HEK293 (cell line): ENCODE data around the gene IGFLR1.

Source experiments
- BCL11B ChIP-seq: fragments of 450-650 bp; formaldehyde crosslinking; IDR thresholded peaks from 2 replicates; pipeline ENCODE4 v1.5.1; 2016; ENCODE audit warnings: low read depth, missing biosample characterization, missing genetic modification characterization
- GLIS1 ChIP-seq: fragments of 450-650 bp; formaldehyde crosslinking; IDR thresholded peaks from 2 replicates; pipeline ENCODE4 v1.5.1; 2016; ENCODE audit warnings: missing biosample characterization, missing genetic modification characterization
- MZF1 ChIP-seq: fragments of 450-650 bp; formaldehyde crosslinking; IDR thresholded peaks from 2 replicates; pipeline ENCODE4 v1.5.1; 2017; ENCODE audit warnings: missing biosample characterization, missing genetic modification characterization, borderline replicate concordance
- OSR2 ChIP-seq: fragments of 450-650 bp; formaldehyde crosslinking; IDR thresholded peaks from 2 replicates; pipeline ENCODE4 v1.5.1; 2016; ENCODE audit warnings: missing biosample characterization, missing genetic modification characterization
- REPIN1 ChIP-seq: fragments of 450-650 bp; formaldehyde crosslinking; IDR thresholded peaks from 2 replicates; pipeline ENCODE4 v1.5.1; 2017; ENCODE audit warnings: missing biosample characterization, missing genetic modification characterization, low read depth
- YY1 ChIP-seq: fragments of 450-650 bp; formaldehyde crosslinking; IDR thresholded peaks from 2 replicates; pipeline ENCODE4 v1.5.1; 2018; ENCODE audit warnings: missing biosample characterization, missing genetic modification characterization
- ZBTB20 ChIP-seq: fragments of 450-650 bp; formaldehyde crosslinking; IDR thresholded peaks from 2 replicates; pipeline ENCODE4 v1.5.1; 2016; ENCODE audit warnings: missing biosample characterization, missing genetic modification characterization
- ZFP37 ChIP-seq: fragments of 450-650 bp; formaldehyde crosslinking; IDR thresholded peaks from 2 replicates; pipeline ENCODE4 v1.5.1; 2016; ENCODE audit warnings: missing biosample characterization, missing genetic modification characterization
- ZNF114 ChIP-seq: fragments of 450-650 bp; formaldehyde crosslinking; IDR thresholded peaks from 2 replicates; pipeline ENCODE4 v1.5.0; 2017; ENCODE audit warnings: missing biosample characterization, missing genetic modification characterization
- ZNF133 ChIP-seq: fragments of 450-650 bp; formaldehyde crosslinking; IDR thresholded peaks from 2 replicates; pipeline ENCODE4 v1.5.1; 2016; ENCODE audit warnings: missing biosample characterization, missing genetic modification characterization
- ZNF155 ChIP-seq: fragments of 450-650 bp; formaldehyde crosslinking; IDR thresholded peaks from 2 replicates; pipeline ENCODE4 v1.5.1; 2016; ENCODE audit warnings: missing biosample characterization, missing genetic modification characterization
- ZNF157 ChIP-seq: fragments of 450-650 bp; formaldehyde crosslinking; IDR thresholded peaks from 2 replicates; pipeline ENCODE4 v1.5.1; 2016; ENCODE audit warnings: missing biosample characterization, missing genetic modification characterization
- ZNF16 ChIP-seq: fragments of 450-650 bp; formaldehyde crosslinking; IDR thresholded peaks from 2 replicates; pipeline ENCODE4 v1.5.1; 2016; ENCODE audit warnings: low read depth, missing biosample characterization, missing genetic modification characterization
- ZNF175 ChIP-seq: fragments of 450-650 bp; formaldehyde crosslinking; IDR thresholded peaks from 2 replicates; pipeline ENCODE4 v1.5.1; 2016; ENCODE audit warnings: missing biosample characterization, missing genetic modification characterization
- ZNF223 ChIP-seq: fragments of 450-650 bp; formaldehyde crosslinking; IDR thresholded peaks from 2 replicates; pipeline ENCODE4 v1.5.1; 2016; ENCODE audit warnings: missing biosample characterization, missing genetic modification characterization
- ZNF311 ChIP-seq: fragments of 450-650 bp; formaldehyde crosslinking; IDR thresholded peaks from 2 replicates; pipeline ENCODE4 v1.5.1; 2017; ENCODE audit warnings: missing biosample characterization, missing genetic modification characterization, borderline replicate concordance
- ZNF350 ChIP-seq: fragments of 450-650 bp; formaldehyde crosslinking; IDR thresholded peaks from 2 replicates; pipeline ENCODE4 v1.5.0; 2017; ENCODE audit warnings: missing biosample characterization, mild to moderate bottlenecking, missing genetic modification characterization
- ZNF394 ChIP-seq: fragments of 450-650 bp; formaldehyde crosslinking; IDR thresholded peaks from 2 replicates; pipeline ENCODE4 v1.5.1; 2016; ENCODE audit warnings: missing biosample characterization, missing genetic modification characterization, mild to moderate bottlenecking, moderate library complexity, borderline replicate concordance
- ZNF48 ChIP-seq: fragments of 450-650 bp; formaldehyde crosslinking; IDR thresholded peaks from 2 replicates; pipeline ENCODE4 v1.5.1; 2016; ENCODE audit warnings: missing biosample characterization, missing genetic modification characterization
- ZNF548 ChIP-seq: fragments of 450-650 bp; formaldehyde crosslinking; IDR thresholded peaks from 2 replicates; pipeline ENCODE4 v1.5.1; 2016; ENCODE audit warnings: missing biosample characterization, missing genetic modification characterization
- ZNF660 ChIP-seq: fragments of 450-650 bp; IDR thresholded peaks from 2 replicates; pipeline ENCODE4 v1.5.1; 2018; ENCODE audit warnings: missing biosample characterization, mild to moderate bottlenecking, missing genetic modification characterization
- ZNF785 ChIP-seq: fragments of 450-650 bp; formaldehyde crosslinking; IDR thresholded peaks from 2 replicates; pipeline ENCODE4 v1.5.1; 2016; ENCODE audit warnings: missing biosample characterization, missing genetic modification characterization
- ZNF837 ChIP-seq: fragments of 450-650 bp; formaldehyde crosslinking; IDR thresholded peaks from 2 replicates; pipeline ENCODE4 v1.5.1; 2016; ENCODE audit warnings: missing biosample characterization, missing genetic modification characterization
- ZXDB ChIP-seq: fragments of 450-650 bp; formaldehyde crosslinking; IDR thresholded peaks from 2 replicates; pipeline ENCODE4 v1.5.1; 2016; ENCODE audit warnings: missing biosample characterization, missing genetic modification characterization
- TF ChIP-seq, protein P1 (sequence below): fragments of 450-650 bp; formaldehyde crosslinking; IDR thresholded peaks from 2 replicates; pipeline ENCODE4 v1.5.1; 2017; ENCODE audit warnings: missing biosample characterization, missing genetic modification characterization
- TF ChIP-seq, protein P2 (sequence below): fragments of 450-650 bp; formaldehyde crosslinking; IDR thresholded peaks from 2 replicates; pipeline ENCODE4 v1.5.1; 2016; ENCODE audit warnings: missing biosample characterization, missing genetic modification characterization
- TF ChIP-seq, protein P3 (sequence below): fragments of 450-650 bp; formaldehyde crosslinking; IDR thresholded peaks from 2 replicates; pipeline ENCODE4 v1.5.1; 2016; ENCODE audit warnings: missing biosample characterization, missing genetic modification characterization
- TF ChIP-seq, protein P4 (sequence below): fragments of 450-650 bp; formaldehyde crosslinking; IDR thresholded peaks from 2 replicates; pipeline ENCODE4 v1.5.1; 2016; ENCODE audit warnings: missing biosample characterization, missing genetic modification characterization, low read depth
- TF ChIP-seq, protein P5 (sequence below): fragments of 450-650 bp; formaldehyde crosslinking; IDR thresholded peaks from 2 replicates; pipeline ENCODE4 v1.5.1; 2016; ENCODE audit warnings: missing biosample characterization, missing genetic modification characterization

IGFLR1 gene

DNA sequence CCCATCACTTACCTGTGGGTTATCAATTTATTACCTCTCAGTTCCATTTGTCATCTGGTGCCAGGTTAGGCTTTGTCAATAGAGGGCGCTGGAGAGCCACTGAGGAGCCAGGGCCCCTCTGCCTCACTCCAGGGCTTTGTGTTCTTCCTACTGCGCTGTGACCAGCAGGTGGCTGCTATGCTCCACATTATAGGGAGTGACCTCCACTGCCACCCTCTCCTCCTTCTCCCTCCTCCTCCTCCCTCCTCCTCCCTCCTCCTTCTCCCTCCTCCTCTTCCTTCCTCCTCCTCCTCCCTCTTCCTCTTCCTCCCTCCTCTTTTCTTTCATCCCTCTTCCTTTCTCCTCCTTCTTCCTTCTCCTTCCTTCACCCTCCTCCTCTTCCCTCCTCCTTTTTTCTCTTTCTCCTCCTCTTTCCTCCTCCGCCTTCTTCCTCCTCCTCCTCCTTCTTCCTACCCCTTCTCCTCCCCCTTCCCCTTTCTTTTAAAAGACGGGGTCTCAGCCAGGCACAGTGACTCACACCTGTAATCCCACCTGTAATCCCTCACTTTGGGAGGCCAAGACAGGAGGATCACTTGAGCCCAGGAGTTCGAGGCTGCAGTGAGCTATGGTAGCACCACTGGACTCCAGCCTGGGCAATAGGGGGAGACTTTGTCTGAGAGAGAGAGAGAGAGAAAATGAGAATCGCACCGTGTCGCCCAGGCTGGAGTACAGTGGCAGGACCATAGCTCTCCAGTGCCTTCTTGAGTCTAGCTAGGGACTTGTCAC, 48.2 kb downstream of the IGFLR1 start (continued):
- TF ChIP-seq ZNF175 = no peak; the same call in 1 of the 2 replicates
- TF ChIP-seq, protein P1, sequence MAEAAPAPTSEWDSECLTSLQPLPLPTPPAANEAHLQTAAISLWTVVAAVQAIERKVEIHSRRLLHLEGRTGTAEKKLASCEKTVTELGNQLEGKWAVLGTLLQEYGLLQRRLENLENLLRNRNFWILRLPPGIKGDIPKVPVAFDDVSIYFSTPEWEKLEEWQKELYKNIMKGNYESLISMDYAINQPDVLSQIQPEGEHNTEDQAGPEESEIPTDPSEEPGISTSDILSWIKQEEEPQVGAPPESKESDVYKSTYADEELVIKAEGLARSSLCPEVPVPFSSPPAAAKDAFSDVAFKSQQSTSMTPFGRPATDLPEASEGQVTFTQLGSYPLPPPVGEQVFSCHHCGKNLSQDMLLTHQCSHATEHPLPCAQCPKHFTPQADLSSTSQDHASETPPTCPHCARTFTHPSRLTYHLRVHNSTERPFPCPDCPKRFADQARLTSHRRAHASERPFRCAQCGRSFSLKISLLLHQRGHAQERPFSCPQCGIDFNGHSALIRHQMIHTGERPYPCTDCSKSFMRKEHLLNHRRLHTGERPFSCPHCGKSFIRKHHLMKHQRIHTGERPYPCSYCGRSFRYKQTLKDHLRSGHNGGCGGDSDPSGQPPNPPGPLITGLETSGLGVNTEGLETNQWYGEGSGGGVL (tag by site-specific recombination) = peak; percentile 100
- TF ChIP-seq ZNF785 = peak; percentile 94
- TF ChIP-seq OSR2 (tag by site-specific recombination) = no peak; the same call in 1 of the 2 replicates
- peak; percentile 64; the same call in 1 of the 2 replicates for TF ChIP-seq ZNF157 (tag by site-specific recombination)
- peak; percentile 97 for TF ChIP-seq ZFP37 (tag by site-specific recombination)
- TF ChIP-seq, protein P2, sequence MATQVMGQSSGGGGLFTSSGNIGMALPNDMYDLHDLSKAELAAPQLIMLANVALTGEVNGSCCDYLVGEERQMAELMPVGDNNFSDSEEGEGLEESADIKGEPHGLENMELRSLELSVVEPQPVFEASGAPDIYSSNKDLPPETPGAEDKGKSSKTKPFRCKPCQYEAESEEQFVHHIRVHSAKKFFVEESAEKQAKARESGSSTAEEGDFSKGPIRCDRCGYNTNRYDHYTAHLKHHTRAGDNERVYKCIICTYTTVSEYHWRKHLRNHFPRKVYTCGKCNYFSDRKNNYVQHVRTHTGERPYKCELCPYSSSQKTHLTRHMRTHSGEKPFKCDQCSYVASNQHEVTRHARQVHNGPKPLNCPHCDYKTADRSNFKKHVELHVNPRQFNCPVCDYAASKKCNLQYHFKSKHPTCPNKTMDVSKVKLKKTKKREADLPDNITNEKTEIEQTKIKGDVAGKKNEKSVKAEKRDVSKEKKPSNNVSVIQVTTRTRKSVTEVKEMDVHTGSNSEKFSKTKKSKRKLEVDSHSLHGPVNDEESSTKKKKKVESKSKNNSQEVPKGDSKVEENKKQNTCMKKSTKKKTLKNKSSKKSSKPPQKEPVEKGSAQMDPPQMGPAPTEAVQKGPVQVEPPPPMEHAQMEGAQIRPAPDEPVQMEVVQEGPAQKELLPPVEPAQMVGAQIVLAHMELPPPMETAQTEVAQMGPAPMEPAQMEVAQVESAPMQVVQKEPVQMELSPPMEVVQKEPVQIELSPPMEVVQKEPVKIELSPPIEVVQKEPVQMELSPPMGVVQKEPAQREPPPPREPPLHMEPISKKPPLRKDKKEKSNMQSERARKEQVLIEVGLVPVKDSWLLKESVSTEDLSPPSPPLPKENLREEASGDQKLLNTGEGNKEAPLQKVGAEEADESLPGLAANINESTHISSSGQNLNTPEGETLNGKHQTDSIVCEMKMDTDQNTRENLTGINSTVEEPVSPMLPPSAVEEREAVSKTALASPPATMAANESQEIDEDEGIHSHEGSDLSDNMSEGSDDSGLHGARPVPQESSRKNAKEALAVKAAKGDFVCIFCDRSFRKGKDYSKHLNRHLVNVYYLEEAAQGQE (tag by site-specific recombination) = peak; percentile 56
- TF ChIP-seq ZNF548 = peak; percentile 68; the same call in 1 of the 2 replicates
- no peak for TF ChIP-seq ZBTB20
- TF ChIP-seq ZNF660 (tag by site-specific recombination) = peak; percentile 99
- 0 out of 2 replicates have a peak, but pooled peaks have one; percentile 65 for TF ChIP-seq ZNF155
- TF ChIP-seq ZNF350 (tag by site-specific recombination) = no peak
- TF ChIP-seq ZNF223 (tag by site-specific recombination) = no peak
- TF ChIP-seq, protein P3, sequence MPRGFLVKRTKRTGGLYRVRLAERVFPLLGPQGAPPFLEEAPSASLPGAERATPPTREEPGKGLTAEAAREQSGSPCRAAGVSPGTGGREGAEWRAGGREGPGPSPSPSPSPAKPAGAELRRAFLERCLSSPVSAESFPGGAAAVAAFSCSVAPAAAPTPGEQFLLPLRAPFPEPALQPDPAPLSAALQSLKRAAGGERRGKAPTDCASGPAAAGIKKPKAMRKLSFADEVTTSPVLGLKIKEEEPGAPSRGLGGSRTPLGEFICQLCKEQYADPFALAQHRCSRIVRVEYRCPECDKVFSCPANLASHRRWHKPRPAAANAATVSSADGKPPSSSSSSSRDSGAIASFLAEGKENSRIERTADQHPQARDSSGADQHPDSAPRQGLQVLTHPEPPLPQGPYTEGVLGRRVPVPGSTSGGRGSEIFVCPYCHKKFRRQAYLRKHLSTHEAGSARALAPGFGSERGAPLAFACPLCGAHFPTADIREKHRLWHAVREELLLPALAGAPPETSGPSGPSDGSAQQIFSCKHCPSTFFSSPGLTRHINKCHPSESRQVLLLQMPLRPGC (tag by site-specific recombination) = peak; percentile 52; the same call in 1 of the 2 replicates
- TF ChIP-seq ZNF48 (tag by site-specific recombination) = no peak
- TF ChIP-seq ZNF311 (tag by site-specific recombination) = no peak
- no peak; the same call in 1 of the 2 replicates for TF ChIP-seq ZNF16 (tag by site-specific recombination)
- TF ChIP-seq ZXDB (tag by site-specific recombination) = peak; percentile 67
- peak; percentile 71 for TF ChIP-seq GLIS1 (tag by site-specific recombination)
- TF ChIP-seq ZNF133 (tag by site-specific recombination) = no peak
- TF ChIP-seq, protein P4, sequence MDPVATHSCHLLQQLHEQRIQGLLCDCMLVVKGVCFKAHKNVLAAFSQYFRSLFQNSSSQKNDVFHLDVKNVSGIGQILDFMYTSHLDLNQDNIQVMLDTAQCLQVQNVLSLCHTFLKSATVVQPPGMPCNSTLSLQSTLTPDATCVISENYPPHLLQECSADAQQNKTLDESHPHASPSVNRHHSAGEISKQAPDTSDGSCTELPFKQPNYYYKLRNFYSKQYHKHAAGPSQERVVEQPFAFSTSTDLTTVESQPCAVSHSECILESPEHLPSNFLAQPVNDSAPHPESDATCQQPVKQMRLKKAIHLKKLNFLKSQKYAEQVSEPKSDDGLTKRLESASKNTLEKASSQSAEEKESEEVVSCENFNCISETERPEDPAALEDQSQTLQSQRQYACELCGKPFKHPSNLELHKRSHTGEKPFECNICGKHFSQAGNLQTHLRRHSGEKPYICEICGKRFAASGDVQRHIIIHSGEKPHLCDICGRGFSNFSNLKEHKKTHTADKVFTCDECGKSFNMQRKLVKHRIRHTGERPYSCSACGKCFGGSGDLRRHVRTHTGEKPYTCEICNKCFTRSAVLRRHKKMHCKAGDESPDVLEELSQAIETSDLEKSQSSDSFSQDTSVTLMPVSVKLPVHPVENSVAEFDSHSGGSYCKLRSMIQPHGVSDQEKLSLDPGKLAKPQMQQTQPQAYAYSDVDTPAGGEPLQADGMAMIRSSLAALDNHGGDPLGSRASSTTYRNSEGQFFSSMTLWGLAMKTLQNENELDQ (tag by site-specific recombination) = no peak
- TF ChIP-seq BCL11B = peak; percentile 89
- TF ChIP-seq ZNF837 (tag by site-specific recombination) = no peak
- TF ChIP-seq MZF1 (tag by site-specific recombination) = no peak; the same call in 1 of the 2 replicates
- TF ChIP-seq, protein P5, sequence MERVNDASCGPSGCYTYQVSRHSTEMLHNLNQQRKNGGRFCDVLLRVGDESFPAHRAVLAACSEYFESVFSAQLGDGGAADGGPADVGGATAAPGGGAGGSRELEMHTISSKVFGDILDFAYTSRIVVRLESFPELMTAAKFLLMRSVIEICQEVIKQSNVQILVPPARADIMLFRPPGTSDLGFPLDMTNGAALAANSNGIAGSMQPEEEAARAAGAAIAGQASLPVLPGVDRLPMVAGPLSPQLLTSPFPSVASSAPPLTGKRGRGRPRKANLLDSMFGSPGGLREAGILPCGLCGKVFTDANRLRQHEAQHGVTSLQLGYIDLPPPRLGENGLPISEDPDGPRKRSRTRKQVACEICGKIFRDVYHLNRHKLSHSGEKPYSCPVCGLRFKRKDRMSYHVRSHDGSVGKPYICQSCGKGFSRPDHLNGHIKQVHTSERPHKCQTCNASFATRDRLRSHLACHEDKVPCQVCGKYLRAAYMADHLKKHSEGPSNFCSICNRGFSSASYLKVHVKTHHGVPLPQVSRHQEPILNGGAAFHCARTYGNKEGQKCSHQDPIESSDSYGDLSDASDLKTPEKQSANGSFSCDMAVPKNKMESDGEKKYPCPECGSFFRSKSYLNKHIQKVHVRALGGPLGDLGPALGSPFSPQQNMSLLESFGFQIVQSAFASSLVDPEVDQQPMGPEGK = peak; percentile 55
- no peak; the same call in 1 of the 2 replicates for TF ChIP-seq ZNF114 (tag by site-specific recombination)
- no peak for TF ChIP-seq YY1 (tag by site-specific recombination)
- TF ChIP-seq REPIN1 (tag by site-specific recombination) = peak; percentile 84; the same call in 1 of the 2 replicates
- TF ChIP-seq ZNF394 (tag by site-specific recombination) = peak; percentile 49; the same call in 1 of the 2 replicates
